Naive B cell (primary cell): ENCODE measurements around the gene CDK2. TPM values are rescaled to one million over a fixed set of nuclear protein-coding genes. Genes with fewer than 3 reads are reported as not detected.
"Not testable (repeated sequence)": the region's sequence is repeated elsewhere in the genome, so short reads cannot be mapped to it uniquely, and the experiment has no call there.

Source experiments
- ATAC-seq, 2 donors: fragments of 150-1000 bp; cut with Tn5 transposase; 2 replicates each; pipeline ENCODE4 v1.10.0; 2021; ENCODE audit warnings: low read depth in 2 of 2, mild to moderate bottlenecking in 2 of 2, moderate library complexity in 2 of 2
- DNase-seq: peaks from one replicate; pipeline ENCODE4 v3.0.0; 2022
- H3K27ac Mint-ChIP-seq, 6 donors: one replicate each; pipeline ENCODE4 v1.8.0; 2020 to 2022; ENCODE audit warnings: mild to moderate bottlenecking in 6 of 6, mixed read lengths in 6 of 6, moderate library complexity in 5 of 6, inconsistent platforms in 2 of 6
- H3K27me3 Mint-ChIP-seq, 3 donors: one replicate each; pipeline ENCODE4 v1.8.0; 2021 to 2022; ENCODE audit warnings: mixed read lengths in 3 of 3, mild to moderate bottlenecking in 1 of 3
- H3K36me3 Mint-ChIP-seq, 2 donors: one replicate each; pipeline ENCODE4 v1.8.0; 2020 to 2022; ENCODE audit warnings: mixed read lengths in 2 of 2, inconsistent platforms in 1 of 2, mild to moderate bottlenecking in 1 of 2
- H3K4me1 Mint-ChIP-seq, 3 donors: one replicate each; pipeline ENCODE4 v1.8.0; 2020 to 2022; ENCODE audit warnings: mixed read lengths in 3 of 3, inconsistent platforms in 1 of 3, mild to moderate bottlenecking in 1 of 3, moderate library complexity in 1 of 3
- H3K4me3 Mint-ChIP-seq, 8 donors: one replicate each; pipeline ENCODE4 v1.8.0; 2020 to 2022; ENCODE audit warnings: mild to moderate bottlenecking in 8 of 8, mixed read lengths in 8 of 8, moderate library complexity in 8 of 8, inconsistent platforms in 2 of 8
- H3K9me3 Mint-ChIP-seq, 7 donors: one replicate each; pipeline ENCODE4 v1.8.0; 2020 to 2022; ENCODE audit warnings: mixed read lengths in 7 of 7, mild to moderate bottlenecking in 5 of 7, inconsistent platforms in 2 of 7, moderate library complexity in 1 of 7
- polyA plus RNA-seq, 6 donors: library from polyadenylated mRNA; unstranded; fragments of 300-500 nt; fragmentation: Illumina TruSeq; gene quantifications; one replicate each; pipeline ENCODE4 v1.2.3, GENCODE V29; 2021; ENCODE audit warnings: low read depth in 6 of 6

Gene CDK2
- polyA plus RNA-seq, 6 donors from 2014 or later = 10.0 to 18.6 (median 11.9) TPM

GRCh38 chr12:55973599-55974307 is 7.1 kb downstream of the CDK2 start, which contains the start of gene RAB5B:
Gene RAB5B (plus strand): TSS chr12:55974078. CDS start chr12:55986961, 12,883 bp downstream.
- peaks cover 14 to 21% (median 17%) of the 10 kb centered on the region in 3 donors for H3K4me1 Mint-ChIP-seq
- ATAC-seq (peak; percentile 86 to 90), DNase-seq (peak; percentile 97)
- no peaks in the 10 kb centered on the region for H3K36me3 Mint-ChIP-seq
- H3K27ac Mint-ChIP-seq = no peak within 1 kb of the TSS
- H3K4me3 Mint-ChIP-seq = no peak within 1 kb of the TSS
- H3K27me3 Mint-ChIP-seq = no peaks in the 10 kb centered on the region
- no peaks in the 10 kb centered on the region for H3K9me3 Mint-ChIP-seq

GRCh38 chr12:55974308-55974730 is 7.7 kb downstream of the CDK2 start:
- peaks cover 0 to 4% of the 10 kb centered on the region in 2 donors for H3K36me3 Mint-ChIP-seq
- H3K4me3 Mint-ChIP-seq = no peak overlapping the region
- no peak overlapping the region for H3K27ac Mint-ChIP-seq
- no peaks in the 10 kb centered on the region for H3K27me3 Mint-ChIP-seq
- ATAC-seq (peak; percentile 3 to 6), DNase-seq (no peak)
- peaks cover 20 to 26% (median 21%) of the 10 kb centered on the region in 3 donors for H3K4me1 Mint-ChIP-seq
- H3K9me3 Mint-ChIP-seq = no peaks in the 10 kb centered on the region

- H3K4me1 Mint-ChIP-seq = peaks cover 30 to 53% (median 46%) of the 10 kb centered on the region in 3 donors
- peak overlapping the region in 1 of 8 donors; percentile 56 for H3K4me3 Mint-ChIP-seq
- H3K27me3 Mint-ChIP-seq = no peaks in the 10 kb centered on the region
- no peak overlapping the region for H3K27ac Mint-ChIP-seq
- peaks cover 0 to 4% of the 10 kb centered on the region in 2 donors for H3K36me3 Mint-ChIP-seq
- no peaks in the 10 kb centered on the region for H3K9me3 Mint-ChIP-seq
- ATAC-seq (no peak), DNase-seq (no peak)
These were observed 11.8 kb downstream of the CDK2 start for GRCh38 chr12:55978393-55978792.

GRCh38 chr12:55979069-55979468 is 12.4 kb downstream of the CDK2 start:
- peaks cover 36 to 59% (median 52%) of the 10 kb centered on the region in 3 donors for H3K4me1 Mint-ChIP-seq
- DNase-seq (no peak), ATAC-seq (no peak)
- peak overlapping the region in 1 of 6 donors; percentile 5 for H3K27ac Mint-ChIP-seq
- no peaks in the 10 kb centered on the region for H3K9me3 Mint-ChIP-seq
- no peaks in the 10 kb centered on the region for H3K27me3 Mint-ChIP-seq
- H3K36me3 Mint-ChIP-seq = peaks cover 0 to 4% of the 10 kb centered on the region in 2 donors
- no peak overlapping the region for H3K4me3 Mint-ChIP-seq

GRCh38 chr12:55981882-55982281 is 15.3 kb downstream of the CDK2 start:
- H3K27me3 Mint-ChIP-seq, DNase-seq, ATAC-seq, H3K36me3 Mint-ChIP-seq, H3K9me3 Mint-ChIP-seq, H3K4me3 Mint-ChIP-seq: not testable (repeated sequence)
- Mint-ChIP-seq H3K4me1 (peaks cover 28 to 52% (median 50%) of the 10 kb centered on the region in 3 donors), H3K27ac (peak overlapping the region in 3 of 6 donors; percentile 28 to 87 (median 36))

- peaks cover 28 to 48% (median 46%) of the 10 kb centered on the region in 3 donors for H3K4me1 Mint-ChIP-seq
- peak overlapping the region in 6 of 8 donors; percentile 13 to 68 (median 42) for H3K4me3 Mint-ChIP-seq
- peaks cover 0 to 4% of the 10 kb centered on the region in 2 donors for H3K36me3 Mint-ChIP-seq
- no peaks in the 10 kb centered on the region for H3K27me3 Mint-ChIP-seq
- H3K9me3 Mint-ChIP-seq = no peaks in the 10 kb centered on the region
- ATAC-seq (peak; percentile 81 to 82), DNase-seq (no peak)
- H3K27ac Mint-ChIP-seq = peak overlapping the region in 2 of 6 donors; percentile 69 to 87
These were observed 15.8 kb downstream of the CDK2 start for GRCh38 chr12:55982319-55982936.

GRCh38 chr12:55983232-55983842 is 16.7 kb downstream of the CDK2 start:
- Mint-ChIP-seq H3K4me1 (peaks cover 23 to 45% (median 41%) of the 10 kb centered on the region in 3 donors), H3K27ac (peak overlapping the region; percentile 11 to 96 (median 75)), H3K9me3 (no peaks in the 10 kb centered on the region), H3K36me3 (peaks cover 0 to 4% of the 10 kb centered on the region in 2 donors), H3K27me3 (no peaks in the 10 kb centered on the region), H3K4me3 (peak overlapping the region; percentile 26 to 87 (median 41))
- no peak for DNase-seq
- ATAC-seq = peak; percentile 71 to 75

GRCh38 chr12:55984861-55985260 is 18.2 kb downstream of the CDK2 start:
- Mint-ChIP-seq H3K27ac (no peak overlapping the region), H3K9me3 (no peaks in the 10 kb centered on the region), H3K36me3 (no peaks in the 10 kb centered on the region), H3K27me3 (no peaks in the 10 kb centered on the region), H3K4me3 (no peak overlapping the region), H3K4me1 (peaks cover 12 to 40% (median 31%) of the 10 kb centered on the region in 3 donors)
- DNase-seq (no peak), ATAC-seq (no peak)

- H3K36me3 Mint-ChIP-seq = no peaks in the 10 kb centered on the region
- H3K9me3 Mint-ChIP-seq = no peaks in the 10 kb centered on the region
- no peak overlapping the region for H3K4me3 Mint-ChIP-seq
These were observed 18.7 kb downstream of the CDK2 start for GRCh38 chr12:55985341-55985740.

GRCh38 chr12:55985976-55986375 is 19.3 kb downstream of the CDK2 start:
- H3K36me3 Mint-ChIP-seq, H3K9me3 Mint-ChIP-seq, H3K27ac Mint-ChIP-seq, DNase-seq, H3K27me3 Mint-ChIP-seq, ATAC-seq: not testable (repeated sequence)
- Mint-ChIP-seq H3K4me3 (peak overlapping the region in 1 of 8 donors; percentile 5), H3K4me1 (peaks cover 12 to 33% (median 25%) of the 10 kb centered on the region in 3 donors)

More at GRCh38 chr12:55985341-55985740, 18.7 kb downstream of the CDK2 start:
- H3K4me1 Mint-ChIP-seq = peaks cover 12 to 37% (median 26%) of the 10 kb centered on the region in 3 donors
- H3K27me3 Mint-ChIP-seq = no peaks in the 10 kb centered on the region
- ATAC-seq (no peak), DNase-seq (no peak)
- H3K27ac Mint-ChIP-seq = peak overlapping the region in 1 of 6 donors; percentile 34

GRCh38 chr12:55991110-55991509 is 24.5 kb downstream of the CDK2 start:
- Mint-ChIP-seq H3K4me1 (peaks cover 2 to 8% (median 3%) of the 10 kb centered on the region in 3 donors), H3K27me3 (no peaks in the 10 kb centered on the region), H3K36me3 (peaks cover 6 to 13% of the 10 kb centered on the region in 2 donors), H3K27ac (no peak overlapping the region), H3K4me3 (no peak overlapping the region), H3K9me3 (no peaks in the 10 kb centered on the region)
- DNase-seq (no peak), ATAC-seq (no peak)

- ATAC-seq = no peak
- H3K4me1 Mint-ChIP-seq = peaks cover 18 to 23% (median 18%) of the 10 kb centered on the region in 3 donors
- peaks cover 6 to 13% of the 10 kb centered on the region in 2 donors for H3K36me3 Mint-ChIP-seq
- no peak overlapping the region for H3K4me3 Mint-ChIP-seq
- no peaks in the 10 kb centered on the region for H3K27me3 Mint-ChIP-seq
- no peak for DNase-seq
- peak overlapping the region in 2 of 6 donors; percentile 36 to 47 for H3K27ac Mint-ChIP-seq
- no peaks in the 10 kb centered on the region for H3K9me3 Mint-ChIP-seq
These were observed 26.7 kb downstream of the CDK2 start for GRCh38 chr12:55993230-55993853.

- Mint-ChIP-seq H3K4me1 (peaks cover 18 to 23% (median 18%) of the 10 kb centered on the region in 3 donors), H3K27ac (no peak overlapping the region), H3K36me3 (peaks cover 6 to 13% of the 10 kb centered on the region in 2 donors), H3K9me3 (no peaks in the 10 kb centered on the region), H3K27me3 (no peaks in the 10 kb centered on the region), H3K4me3 (no peak overlapping the region)
- DNase-seq (no peak), ATAC-seq (no peak)
These were observed 28.7 kb downstream of the CDK2 start for GRCh38 chr12:55995366-55995765.
